ENCODE measurements around the gene HOXA10.

HOXA10 gene

GRCh38 chr7:27217951-27218350 lies 43.8 kb upstream of the HOXA10 start:
- Histone ChIP-seq H3K36me3 (ENCODE audit: control insufficient read depth in 1 of 2, insufficient read depth in 2 of 2, low read depth in 1 of 2, low read length in 2 of 2) (no peaks in the 10 kb centered on the region), H2BK12ac (ENCODE audit: low read length in 2 of 2) (no peak overlapping the region), H2BK120ac (ENCODE audit: low read depth, low read length) (no peak overlapping the region), H3K4me3 (ENCODE audit: insufficient read depth in 1 of 2, low read depth in 1 of 2, low read length in 2 of 2) (no peak overlapping the region), H3K14ac (ENCODE audit: low read length in 2 of 2) (no peak overlapping the region), H2BK5ac (ENCODE audit: low read depth, low read length, poor library complexity, severe bottlenecking) (no peak overlapping the region), H3K4me1 (ENCODE audit: control insufficient read depth, insufficient read depth, low read depth, low read length) (peaks cover 13% of the 10 kb centered on the region), H4K8ac (ENCODE audit: low read length) (no peak overlapping the region), H3K79me1 (replicated peaks; ENCODE audit: low read length, poor library complexity, severe bottlenecking) (no peaks in the 10 kb centered on the region), H3K18ac (ENCODE audit: low read depth in 1 of 2, low read length in 2 of 2) (no peak overlapping the region), H3K23ac (ENCODE audit: low read length in 2 of 2) (no peak overlapping the region), H4K91ac (ENCODE audit: low read length) (no peak overlapping the region), H3K27me3 (ENCODE audit: control insufficient read depth in 1 of 2, insufficient read depth in 1 of 2, low read length in 2 of 2) (peaks cover 73 to 74% of the 10 kb centered on the region in 2 experiments), H2BK15ac (ENCODE audit: low read depth, poor library complexity, severe bottlenecking) (no peak overlapping the region), H2AFZ (ENCODE audit: low read depth, low read length) (no peak overlapping the region), H3K4me2 (ENCODE audit: low read length, poor library complexity, severe bottlenecking) (no peak overlapping the region), H3K9ac (ENCODE audit: low read length) (no peak overlapping the region), H3K4ac (ENCODE audit: low read depth in 1 of 2, low read length in 2 of 2) (no peak overlapping the region), H3K9me3 (ENCODE audit: control insufficient read depth, low read length) (no peaks in the 10 kb centered on the region), H3K27ac (ENCODE audit: low read length, poor library complexity, severe bottlenecking) (no peak overlapping the region), H2AK5ac (ENCODE audit: low read length, severe bottlenecking) (no peak overlapping the region)
- no peak for DNase-seq

- peaks cover 74 to 87% of the 10 kb centered on the region in 2 experiments for H3K27me3 ChIP-seq (ENCODE audit: control insufficient read depth in 1 of 2, insufficient read depth in 1 of 2, low read length in 2 of 2)
- H2AK5ac ChIP-seq (ENCODE audit: low read length, severe bottlenecking): no peak overlapping the region
- no peak overlapping the region for H3K4ac ChIP-seq (ENCODE audit: low read depth in 1 of 2, low read length in 2 of 2)
- H2BK5ac ChIP-seq (ENCODE audit: low read depth, low read length, poor library complexity, severe bottlenecking): no peak overlapping the region
- H3K27ac ChIP-seq (ENCODE audit: low read length, poor library complexity, severe bottlenecking): no peak overlapping the region
- peaks cover 16% of the 10 kb centered on the region for H3K4me1 ChIP-seq (ENCODE audit: control insufficient read depth, insufficient read depth, low read depth, low read length)
- H3K14ac ChIP-seq (ENCODE audit: low read length in 2 of 2): no peak overlapping the region
- H3K23ac ChIP-seq (ENCODE audit: low read length in 2 of 2): no peak overlapping the region
- no peak overlapping the region for H2BK12ac ChIP-seq (ENCODE audit: low read length in 2 of 2)
- no peak overlapping the region for H2BK15ac ChIP-seq (ENCODE audit: low read depth, poor library complexity, severe bottlenecking)
- no peak overlapping the region for H2BK120ac ChIP-seq (ENCODE audit: low read depth, low read length)
- DNase-seq: no peak
- no peak overlapping the region for H3K9ac ChIP-seq (ENCODE audit: low read length)
- no peaks in the 10 kb centered on the region for H3K79me1 ChIP-seq (replicated peaks; ENCODE audit: low read length, poor library complexity, severe bottlenecking)
- no peaks in the 10 kb centered on the region for H3K36me3 ChIP-seq (ENCODE audit: control insufficient read depth in 1 of 2, insufficient read depth in 2 of 2, low read depth in 1 of 2, low read length in 2 of 2)
- H4K91ac ChIP-seq (ENCODE audit: low read length): no peak overlapping the region
- H3K18ac ChIP-seq (ENCODE audit: low read depth in 1 of 2, low read length in 2 of 2): no peak overlapping the region
- WGBS: 67% methylated on average over 1 of the region's 2 CpGs
- H3K4me2 ChIP-seq (ENCODE audit: low read length, poor library complexity, severe bottlenecking): no peak overlapping the region
- H2AFZ ChIP-seq (ENCODE audit: low read depth, low read length): no peak overlapping the region
- no peaks in the 10 kb centered on the region for H3K9me3 ChIP-seq (ENCODE audit: control insufficient read depth, low read length)
- H3K4me3 ChIP-seq (ENCODE audit: insufficient read depth in 1 of 2, low read depth in 1 of 2, low read length in 2 of 2): no peak overlapping the region
- no peak overlapping the region for H4K8ac ChIP-seq (ENCODE audit: low read length)
These were observed 41.2 kb upstream of the HOXA10 start for GRCh38 chr7:27215356-27215755.

GRCh38 chr7:27214239-27214950 lies 40.3 kb upstream of the HOXA10 start:
- 38% methylated on average over 7 of the region's 8 CpGs for WGBS
- H2BK12ac ChIP-seq (ENCODE audit: low read length in 2 of 2): no peak overlapping the region
- H4K8ac ChIP-seq (ENCODE audit: low read length): no peak overlapping the region
- H3K23ac ChIP-seq (ENCODE audit: low read length in 2 of 2): no peak overlapping the region
- H2BK15ac ChIP-seq (ENCODE audit: low read depth, poor library complexity, severe bottlenecking): no peak overlapping the region
- H4K91ac ChIP-seq (ENCODE audit: low read length): no peak overlapping the region
- H3K79me1 ChIP-seq (replicated peaks; ENCODE audit: low read length, poor library complexity, severe bottlenecking): no peaks in the 10 kb centered on the region
- no peaks in the 10 kb centered on the region for H3K9me3 ChIP-seq (ENCODE audit: control insufficient read depth, low read length)
- no peak overlapping the region for H3K4ac ChIP-seq (ENCODE audit: low read depth in 1 of 2, low read length in 2 of 2)
- DNase-seq: no peak
- no peak overlapping the region for H2AFZ ChIP-seq (ENCODE audit: low read depth, low read length)
- H3K4me1 ChIP-seq (ENCODE audit: control insufficient read depth, insufficient read depth, low read depth, low read length): peaks cover 16% of the 10 kb centered on the region
- no peak overlapping the region for H2BK5ac ChIP-seq (ENCODE audit: low read depth, low read length, poor library complexity, severe bottlenecking)
- no peak overlapping the region for H3K14ac ChIP-seq (ENCODE audit: low read length in 2 of 2)
- no peak overlapping the region for H3K4me2 ChIP-seq (ENCODE audit: low read length, poor library complexity, severe bottlenecking)
- H3K18ac ChIP-seq (ENCODE audit: low read depth in 1 of 2, low read length in 2 of 2): no peak overlapping the region
- H3K4me3 ChIP-seq (ENCODE audit: insufficient read depth in 1 of 2, low read depth in 1 of 2, low read length in 2 of 2): no peak overlapping the region
- H2AK5ac ChIP-seq (ENCODE audit: low read length, severe bottlenecking): no peak overlapping the region
- no peak overlapping the region for H3K9ac ChIP-seq (ENCODE audit: low read length)
- H3K36me3 ChIP-seq (ENCODE audit: control insufficient read depth in 1 of 2, insufficient read depth in 2 of 2, low read depth in 1 of 2, low read length in 2 of 2): no peaks in the 10 kb centered on the region
- peaks cover 72 to 87% of the 10 kb centered on the region in 2 experiments for H3K27me3 ChIP-seq (ENCODE audit: control insufficient read depth in 1 of 2, insufficient read depth in 1 of 2, low read length in 2 of 2)
- H3K27ac ChIP-seq (ENCODE audit: low read length, poor library complexity, severe bottlenecking): no peak overlapping the region
- H2BK120ac ChIP-seq (ENCODE audit: low read depth, low read length): no peak overlapping the region

- H2BK120ac ChIP-seq (ENCODE audit: low read depth, low read length): no peak overlapping the region
- H2BK12ac ChIP-seq (ENCODE audit: low read length in 2 of 2): no peak overlapping the region
- H3K23ac ChIP-seq (ENCODE audit: low read length in 2 of 2): peak overlapping the region in 1 of 2 experiments; percentile 19
- no peak overlapping the region for H3K4ac ChIP-seq (ENCODE audit: low read depth in 1 of 2, low read length in 2 of 2)
- H3K14ac ChIP-seq (ENCODE audit: low read length in 2 of 2): no peak overlapping the region
- no peak overlapping the region for H2AFZ ChIP-seq (ENCODE audit: low read depth, low read length)
- H3K36me3 ChIP-seq (ENCODE audit: control insufficient read depth in 1 of 2, insufficient read depth in 2 of 2, low read depth in 1 of 2, low read length in 2 of 2): no peaks in the 10 kb centered on the region
- no peak overlapping the region for H3K9ac ChIP-seq (ENCODE audit: low read length)
- no peak overlapping the region for H4K91ac ChIP-seq (ENCODE audit: low read length)
- H3K79me1 ChIP-seq (replicated peaks; ENCODE audit: low read length, poor library complexity, severe bottlenecking): no peaks in the 10 kb centered on the region
- DNase-seq: no peak
- no peak overlapping the region for H4K8ac ChIP-seq (ENCODE audit: low read length)
- no peak overlapping the region for H3K27ac ChIP-seq (ENCODE audit: low read length, poor library complexity, severe bottlenecking)
- H2BK15ac ChIP-seq (ENCODE audit: low read depth, poor library complexity, severe bottlenecking): no peak overlapping the region
- peaks cover 16% of the 10 kb centered on the region for H3K4me1 ChIP-seq (ENCODE audit: control insufficient read depth, insufficient read depth, low read depth, low read length)
- H3K4me2 ChIP-seq (ENCODE audit: low read length, poor library complexity, severe bottlenecking): no peak overlapping the region
- no peak overlapping the region for H3K18ac ChIP-seq (ENCODE audit: low read depth in 1 of 2, low read length in 2 of 2)
- H3K9me3 ChIP-seq (ENCODE audit: control insufficient read depth, low read length): no peaks in the 10 kb centered on the region
- no peak overlapping the region for H2BK5ac ChIP-seq (ENCODE audit: low read depth, low read length, poor library complexity, severe bottlenecking)
- WGBS: 36% methylated on average over 47 of the region's 50 CpGs
- no peak overlapping the region for H3K4me3 ChIP-seq (ENCODE audit: insufficient read depth in 1 of 2, low read depth in 1 of 2, low read length in 2 of 2)
- H3K27me3 ChIP-seq (ENCODE audit: control insufficient read depth in 1 of 2, insufficient read depth in 1 of 2, low read length in 2 of 2): peaks cover 79 to 88% of the 10 kb centered on the region in 2 experiments
- no peak overlapping the region for H2AK5ac ChIP-seq (ENCODE audit: low read length, severe bottlenecking)
These were observed 39.5 kb upstream of the HOXA10 start for GRCh38 chr7:27213433-27214238.
